CD4-positive, alpha-beta T cell (primary cell): Measurements from ENCODE around the gene ARTN. TPM values are rescaled to one million over a fixed set of nuclear protein-coding genes. Genes with fewer than 3 reads are reported as not detected.

ENCODE experiments used
- ATAC-seq: fragments of 200-7000 bp; cut with Tn5 transposase; one replicate; pipeline ENCODE4 v1.10.0; 2022; ENCODE audit warnings: mild to moderate bottlenecking; ENCODE audit not compliant: poor library complexity
- CTCF ChIA-PET: fragments of 350-600 bp; sonication (Branson Sonifier 250); formaldehyde crosslinking; loops from one replicate; lab custom pipeline; 2021; ENCODE audit warnings: antibody characterized with exemption, inconsistent platforms; lab: Charles Lee
- POLR2A ChIA-PET: fragments of 350-600 bp; sonication (Branson Sonifier 250); formaldehyde crosslinking; loops from one replicate; lab custom pipeline; 2021; ENCODE audit warnings: antibody characterized with exemption, inconsistent platforms; lab: Charles Lee
- DNase-seq, 14 experiments: peaks; one replicate each; pipeline ENCODE4 v3.0.0-alpha.2; 2013 to 2020; ENCODE audit warnings: mixed read lengths in 2 of 14
- H3K27ac ChIP-seq, 2 donors: one replicate each; pipeline versions ENCODE4 v1.5.1 to v1.7.0; 2013; ENCODE audit warnings: low read length in 2 of 2, low read depth in 1 of 2, mild to moderate bottlenecking in 1 of 2
- H3K27me3 ChIP-seq, 2 experiments: 1 replicate in 1 of 2; 2 replicates in 1 of 2; pipeline versions ENCODE4 v1.6.1 to v1.7.0; 2013; ENCODE audit warnings: low read length in 2 of 2, control low read depth in 1 of 2, mild to moderate bottlenecking in 1 of 2, moderate library complexity in 1 of 2; ENCODE audit not compliant: insufficient read depth in 2 of 2, control insufficient read depth in 1 of 2
- H3K36me3 ChIP-seq: one replicate; pipeline ENCODE4 v1.6.1; 2013; ENCODE audit warnings: low read length, control low read depth; ENCODE audit not compliant: insufficient read depth
- H3K4me1 ChIP-seq: one replicate; pipeline ENCODE4 v1.6.1; 2013; ENCODE audit warnings: low read length, control low read depth; ENCODE audit not compliant: insufficient read depth
- H3K4me3 ChIP-seq: one replicate; pipeline ENCODE4 v1.5.1; 2013; ENCODE audit warnings: mild to moderate bottlenecking, low read length, moderate library complexity
- H3K9me3 ChIP-seq, 2 experiments: 1 replicate in 1 of 2; 2 replicates in 1 of 2; pipeline versions ENCODE4 v1.6.1 to v1.7.0; 2013; ENCODE audit warnings: low read length in 2 of 2, mild to moderate bottlenecking in 2 of 2, control low read depth in 1 of 2, moderate library complexity in 1 of 2; ENCODE audit not compliant: control insufficient read depth in 1 of 2, insufficient read depth in 1 of 2
- H3K27ac Mint-ChIP-seq: one replicate; pipeline ENCODE4 v1.8.0; 2020; ENCODE audit warnings: mixed read lengths
- H3K27me3 Mint-ChIP-seq: one replicate; pipeline ENCODE4 v1.8.0; 2021; ENCODE audit warnings: mixed read lengths
- H3K36me3 Mint-ChIP-seq: one replicate; pipeline ENCODE4 v1.8.0; 2021; ENCODE audit warnings: low read depth, mixed read lengths
- H3K4me1 Mint-ChIP-seq: one replicate; pipeline ENCODE4 v1.8.0; 2021; ENCODE audit warnings: low read depth, mixed read lengths
- H3K4me3 Mint-ChIP-seq: one replicate; pipeline ENCODE4 v1.8.0; 2020; ENCODE audit warnings: mild to moderate bottlenecking, mixed read lengths
- H3K9me3 Mint-ChIP-seq: one replicate; pipeline ENCODE4 v1.8.0; 2020; ENCODE audit warnings: mixed read lengths
- CTCF ChIP-seq: fragments of 200-600 bp; IDR thresholded peaks from one replicate; pipeline ENCODE4 v1.8.0; 2022; ENCODE audit warnings: antibody characterized with exemption, mild to moderate bottlenecking
- intact Hi-C, 2 experiments: fragments of 100-400 bp; cut with DNase I in 1 of 2; cut with micrococcal nuclease in 1 of 2; formaldehyde crosslinking; loops; one replicate each; pipeline versions ENCODE4 v1.15.1 to v1.9.0; 2023 to 2025; cut with DNase I, micrococcal nuclease
- total RNA-seq, 174 experiments: library from RNA in 2 of 174; stranded (reverse) in 2 of 174; gene quantifications; one replicate each; pipeline ENCODE4 v1.2.3 and lab custom pipeline; 2021 to 2026

The ARTN gene
- total RNA-seq, 2 experiments from 2014 or later: 0.55 to 1.3 TPM

- Mint-ChIP-seq H3K9me3 (no peaks in the 10 kb centered on the region), H3K4me1 (peaks cover 9% of the 10 kb centered on the region), H3K27me3 (peaks cover 13% of the 10 kb centered on the region), H3K36me3 (peaks cover 10% of the 10 kb centered on the region), H3K4me3 (no peak overlapping the region), H3K27ac (no peak overlapping the region)
- Histone ChIP-seq H3K36me3 (peaks cover 1% of the 10 kb centered on the region), H3K4me3 (no peak overlapping the region), H3K4me1 (peaks cover 18% of the 10 kb centered on the region), H3K27ac (no peak overlapping the region), H3K9me3 (no peaks in the 10 kb centered on the region), H3K27me3 (peaks cover 5 to 7% of the 10 kb centered on the region in 2 experiments)
- no peak for DNase-seq
- intact Hi-C loops: no loop called here
- no peak for TF ChIP-seq CTCF
- CTCF ChIA-PET: no interaction called here
- POLR2A ChIA-PET: no interaction called here
- no peak for ATAC-seq
Observed at GRCh38 chr1:43983253-43983899, 49.8 kb downstream of the ARTN start.

GRCh38 chr1:43984855-43985254 is 51.3 kb downstream of the ARTN start:
- no peak overlapping the region for H3K4me3 ChIP-seq
- ChIA-PET POLR2A (no interaction called here), CTCF (no interaction called here)
- peaks cover 3% of the 10 kb centered on the region for H3K36me3 Mint-ChIP-seq
- H3K4me1 ChIP-seq: peaks cover 9% of the 10 kb centered on the region
- no peak overlapping the region for H3K4me3 Mint-ChIP-seq
- DNase-seq (no peak), ATAC-seq (no peak)
- TF ChIP-seq CTCF: no peak
- no peak overlapping the region for H3K27ac ChIP-seq
- peaks cover 3 to 4% of the 10 kb centered on the region in 2 experiments for H3K27me3 ChIP-seq
- H3K36me3 ChIP-seq: no peaks in the 10 kb centered on the region
- H3K9me3 ChIP-seq: no peaks in the 10 kb centered on the region
- H3K4me1 Mint-ChIP-seq: peaks cover 2% of the 10 kb centered on the region
- peaks cover 10% of the 10 kb centered on the region for H3K27me3 Mint-ChIP-seq
- H3K27ac Mint-ChIP-seq: no peak overlapping the region
- intact Hi-C loops: no loop called here
- H3K9me3 Mint-ChIP-seq: no peaks in the 10 kb centered on the region

GRCh38 chr1:43985984-43986595 is 52.5 kb downstream of the ARTN start:
- H3K4me1 ChIP-seq: peaks cover 4% of the 10 kb centered on the region
- H3K27me3 ChIP-seq: no peaks in the 10 kb centered on the region
- ATAC-seq: no peak
- H3K9me3 ChIP-seq: no peaks in the 10 kb centered on the region
- CTCF ChIA-PET: no interaction called here
- Mint-ChIP-seq H3K4me3 (no peak overlapping the region), H3K36me3 (no peaks in the 10 kb centered on the region), H3K27ac (no peak overlapping the region), H3K4me1 (no peaks in the 10 kb centered on the region), H3K9me3 (no peaks in the 10 kb centered on the region), H3K27me3 (no peaks in the 10 kb centered on the region)
- intact Hi-C loops: no loop called here
- no peak for TF ChIP-seq CTCF
- H3K27ac ChIP-seq: no peak overlapping the region
- no peak overlapping the region for H3K4me3 ChIP-seq
- no peak for DNase-seq
- no peaks in the 10 kb centered on the region for H3K36me3 ChIP-seq
- POLR2A ChIA-PET: no interaction called here
